Mammary epithelial cell (primary cell): ENCODE measurements around the gene ATIC.

Experiments used
- CTCF ChIP-seq, 2 donors: IDR thresholded peaks in 1 of 2; conservative IDR thresholded peaks in 1 of 2; 2 replicates each; pipeline ENCODE4 v1.5.1; 2011 to 2012; ENCODE audit warnings: inconsistent platforms in 2 of 2, low read length in 2 of 2, mild to moderate bottlenecking in 2 of 2, control low read depth in 1 of 2, low read depth in 1 of 2; ENCODE audit not compliant: insufficient read depth in 1 of 2; ENCODE audit errors: extremely low read depth in 1 of 2
- EZH2 ChIP-seq: IDR thresholded peaks from 2 replicates; pipeline ENCODE4 v1.6.1; 2012; ENCODE audit warnings: low read length, inconsistent platforms, borderline replicate concordance

- TF ChIP-seq CTCF (conservative IDR thresholded peaks at IDR 0.05 in 1 of 2, IDR thresholded peaks at IDR 0.05 in 1 of 2; ENCODE audit: extremely low read depth in 1 of 2, insufficient read depth in 1 of 2, low read depth in 1 of 2, low read length in 2 of 2) (no peak), EZH2 (no peak)
Observed at GRCh38 chr2:215380699-215381098, 68.8 kb downstream of the ATIC start.
